ENCODE data around the gene WWC2. TPM values are rescaled to one million over a fixed set of nuclear protein-coding genes. Genes with fewer than 3 reads are reported as not detected.

WWC2 gene
- total RNA-seq, 2 experiments from 2014 or later: not detected

- CTCF ChIA-PET (ENCODE audit: unreplicated experiment): no interaction called here
- no peaks in the 10 kb centered on the region for H3K79me2 ChIP-seq (ENCODE audit: insufficient read depth, low read depth, low read length)
Observed at GRCh38 chr4:183100827-183101226, 1.8 kb downstream of the WWC2 start.

GRCh38 chr4:183101956-183102480 lies 3.0 kb downstream of the WWC2 start:
- Histone ChIP-seq H3K4me3 (ENCODE audit: low read depth, low read length, poor library complexity, severe bottlenecking) (no peak overlapping the region), H3K9me2 (ENCODE audit: insufficient read depth, low read length) (no peaks in the 10 kb centered on the region), H3K9me3 (ENCODE audit: low read length) (no peaks in the 10 kb centered on the region), H3K4me2 (ENCODE audit: low read length) (no peak overlapping the region), H3K27ac (ENCODE audit: low read depth, low read length, poor library complexity, severe bottlenecking) (no peak overlapping the region), H3K79me2 (ENCODE audit: insufficient read depth, low read depth, low read length) (no peaks in the 10 kb centered on the region), H2AFZ (ENCODE audit: low read length) (no peak overlapping the region), H3K4me1 (ENCODE audit: insufficient read depth, low read length, poor library complexity, severe bottlenecking) (no peaks in the 10 kb centered on the region), H4K20me1 (ENCODE audit: insufficient read depth, low read length) (no peaks in the 10 kb centered on the region), H3K36me3 (ENCODE audit: insufficient read depth, low read length) (no peaks in the 10 kb centered on the region)
- ChIA-PET POLR2A (interaction anchor here (0.8 to 0.9 kb wide), 2 partner anchors 20 to 47 kb away, joined by 3 read pairs; no protein-coding TSS in a partner anchor), CTCF (ENCODE audit: unreplicated experiment) (no interaction called here)
- TF ChIP-seq CTCF (conservative IDR thresholded peaks at IDR 0.05; ENCODE audit: low read length) (no peak), EZH2phosphoT487 (IDR thresholded peaks at IDR 0.05; ENCODE audit: borderline replicate concordance, low read depth, low read length) (no peak)
- BruUV-seq (replicated peaks): no TSS peak
- intact Hi-C loops (cut with micrococcal nuclease; ENCODE audit: unreplicated experiment): no loop called here
- DNase-seq (ENCODE audit: low spot score): no peak

More at GRCh38 chr4:183100827-183101226, 1.8 kb downstream of the WWC2 start:
- Histone ChIP-seq H3K27ac (ENCODE audit: low read depth, low read length, poor library complexity, severe bottlenecking) (no peak overlapping the region), H3K36me3 (ENCODE audit: insufficient read depth, low read length) (no peaks in the 10 kb centered on the region), H3K9me2 (ENCODE audit: insufficient read depth, low read length) (no peaks in the 10 kb centered on the region), H3K4me1 (ENCODE audit: insufficient read depth, low read length, poor library complexity, severe bottlenecking) (no peaks in the 10 kb centered on the region), H2AFZ (ENCODE audit: low read length) (no peak overlapping the region), H3K4me2 (ENCODE audit: low read length) (no peak overlapping the region), H3K4me3 (ENCODE audit: low read depth, low read length, poor library complexity, severe bottlenecking) (no peak overlapping the region), H3K9me3 (ENCODE audit: low read length) (no peaks in the 10 kb centered on the region), H4K20me1 (ENCODE audit: insufficient read depth, low read length) (no peaks in the 10 kb centered on the region)
- TF ChIP-seq CTCF (conservative IDR thresholded peaks at IDR 0.05; ENCODE audit: low read length) (no peak), EZH2phosphoT487 (IDR thresholded peaks at IDR 0.05; ENCODE audit: borderline replicate concordance, low read depth, low read length) (no peak)
- no peak for DNase-seq (ENCODE audit: low spot score)
- POLR2A ChIA-PET: interaction anchor here (0.5 kb wide), 1 partner anchor 520 kb away, joined by 3 read pairs; no protein-coding TSS in a partner anchor
- BruUV-seq (replicated peaks): no TSS peak
- intact Hi-C loops (cut with micrococcal nuclease; ENCODE audit: unreplicated experiment): no loop called here

- Histone ChIP-seq H2AFZ (ENCODE audit: low read length) (no peak overlapping the region), H3K4me1 (ENCODE audit: insufficient read depth, low read length, poor library complexity, severe bottlenecking) (no peaks in the 10 kb centered on the region), H3K4me3 (ENCODE audit: low read depth, low read length, poor library complexity, severe bottlenecking) (no peak overlapping the region), H3K27ac (ENCODE audit: low read depth, low read length, poor library complexity, severe bottlenecking) (no peak overlapping the region), H3K36me3 (ENCODE audit: insufficient read depth, low read length) (no peaks in the 10 kb centered on the region), H4K20me1 (ENCODE audit: insufficient read depth, low read length) (no peaks in the 10 kb centered on the region), H3K4me2 (ENCODE audit: low read length) (no peak overlapping the region), H3K9me2 (ENCODE audit: insufficient read depth, low read length) (no peaks in the 10 kb centered on the region), H3K9me3 (ENCODE audit: low read length) (no peaks in the 10 kb centered on the region), H3K79me2 (ENCODE audit: insufficient read depth, low read depth, low read length) (no peaks in the 10 kb centered on the region)
- CTCF ChIA-PET (ENCODE audit: unreplicated experiment): no interaction called here
- no peak for DNase-seq (ENCODE audit: low spot score)
- BruUV-seq (replicated peaks): no TSS peak
- intact Hi-C loops (cut with micrococcal nuclease; ENCODE audit: unreplicated experiment): no loop called here
- TF ChIP-seq EZH2phosphoT487 (IDR thresholded peaks at IDR 0.05; ENCODE audit: borderline replicate concordance, low read depth, low read length) (no peak), CTCF (conservative IDR thresholded peaks at IDR 0.05; ENCODE audit: low read length) (no peak)
- POLR2A ChIA-PET: no interaction called here
Observed at GRCh38 chr4:183105092-183105491, 6.0 kb downstream of the WWC2 start.
